HEK293T (cell line): ENCODE data around the gene GREM1.

Experiments used
- CTCF ChIA-PET: fragments of 350-600 bp; formaldehyde crosslinking; extraction: SDS; loops from one replicate; lab custom pipeline; 2021; ENCODE audit warnings: antibody characterized with exemption, inconsistent platforms; lab: Yijun Ruan, JAX
- POLR2A ChIA-PET: fragments of 350-600 bp; formaldehyde crosslinking; extraction: SDS; loops from one replicate; lab custom pipeline; 2020; ENCODE audit warnings: antibody characterized with exemption, inconsistent platforms; lab: Yijun Ruan, JAX
- DNase-seq: peaks from one replicate; pipeline ENCODE4 v3.0.0; 2012; ENCODE audit warnings: mixed read lengths; ENCODE audit errors: extremely low spot score
- ARNT ChIP-seq: fragments of 450-650 bp; IDR thresholded peaks from 2 replicates; pipeline ENCODE4 v1.6.1; 2017; ENCODE audit warnings: mild to moderate bottlenecking
- BHLHE40 ChIP-seq: fragments of 450-650 bp; IDR thresholded peaks from 2 replicates; pipeline ENCODE4 v1.6.1; 2016; ENCODE audit warnings: mild to moderate bottlenecking, moderate library complexity, borderline replicate concordance
- CTBP1 ChIP-seq: fragments of 450-650 bp; IDR thresholded peaks from 2 replicates; pipeline ENCODE4 v1.6.1; 2016; ENCODE audit warnings: borderline replicate concordance
- ELF4 ChIP-seq: fragments of 450-650 bp; IDR thresholded peaks from 2 replicates; pipeline ENCODE4 v1.6.1; 2017; ENCODE audit warnings: antibody characterized with exemption
- FOXA1 ChIP-seq: fragments of 450-650 bp; IDR thresholded peaks from 2 replicates; pipeline ENCODE4 v1.6.1; 2016; ENCODE audit warnings: mild to moderate bottlenecking
- FOXK2 ChIP-seq: fragments of 450-650 bp; IDR thresholded peaks from 2 replicates; pipeline ENCODE4 v1.6.1; 2016; ENCODE audit warnings: mild to moderate bottlenecking
- FOXM1 ChIP-seq: fragments of 450-650 bp; IDR thresholded peaks from 2 replicates; pipeline ENCODE4 v1.6.1; 2017; ENCODE audit warnings: mild to moderate bottlenecking, borderline replicate concordance
- HDGF ChIP-seq: fragments of 450-650 bp; IDR thresholded peaks from 2 replicates; pipeline ENCODE4 v1.6.1; 2017; ENCODE audit warnings: antibody characterized with exemption, borderline replicate concordance
- L3MBTL2 ChIP-seq: fragments of 450-650 bp; conservative IDR thresholded peaks from 2 replicates; pipeline ENCODE4 v1.6.1; 2016; ENCODE audit warnings: mild to moderate bottlenecking
- LEF1 ChIP-seq: fragments of 450-650 bp; IDR thresholded peaks from 2 replicates; pipeline ENCODE4 v1.6.1; 2017; ENCODE audit warnings: mild to moderate bottlenecking, borderline replicate concordance
- NFRKB ChIP-seq: fragments of 450-650 bp; IDR thresholded peaks from 2 replicates; pipeline ENCODE4 v1.6.1; 2016; ENCODE audit warnings: mild to moderate bottlenecking, moderate library complexity
- SP1 ChIP-seq: fragments of 450-650 bp; IDR thresholded peaks from 2 replicates; pipeline ENCODE4 v1.6.1; 2017
- SUZ12 ChIP-seq: fragments of 450-650 bp; IDR thresholded peaks from 2 replicates; pipeline ENCODE4 v1.6.1; 2016; ENCODE audit warnings: mild to moderate bottlenecking
- TARDBP ChIP-seq: fragments of 450-650 bp; IDR thresholded peaks from 2 replicates; pipeline ENCODE4 v1.6.1; 2016
- ZNF384 ChIP-seq: fragments of 450-650 bp; IDR thresholded peaks from 2 replicates; pipeline ENCODE4 v1.6.1; 2016
- TF ChIP-seq, protein P1 (sequence below): fragments of 450-650 bp; IDR thresholded peaks from 2 replicates; pipeline ENCODE4 v1.6.1; 2016

The GREM1 gene

DNA sequence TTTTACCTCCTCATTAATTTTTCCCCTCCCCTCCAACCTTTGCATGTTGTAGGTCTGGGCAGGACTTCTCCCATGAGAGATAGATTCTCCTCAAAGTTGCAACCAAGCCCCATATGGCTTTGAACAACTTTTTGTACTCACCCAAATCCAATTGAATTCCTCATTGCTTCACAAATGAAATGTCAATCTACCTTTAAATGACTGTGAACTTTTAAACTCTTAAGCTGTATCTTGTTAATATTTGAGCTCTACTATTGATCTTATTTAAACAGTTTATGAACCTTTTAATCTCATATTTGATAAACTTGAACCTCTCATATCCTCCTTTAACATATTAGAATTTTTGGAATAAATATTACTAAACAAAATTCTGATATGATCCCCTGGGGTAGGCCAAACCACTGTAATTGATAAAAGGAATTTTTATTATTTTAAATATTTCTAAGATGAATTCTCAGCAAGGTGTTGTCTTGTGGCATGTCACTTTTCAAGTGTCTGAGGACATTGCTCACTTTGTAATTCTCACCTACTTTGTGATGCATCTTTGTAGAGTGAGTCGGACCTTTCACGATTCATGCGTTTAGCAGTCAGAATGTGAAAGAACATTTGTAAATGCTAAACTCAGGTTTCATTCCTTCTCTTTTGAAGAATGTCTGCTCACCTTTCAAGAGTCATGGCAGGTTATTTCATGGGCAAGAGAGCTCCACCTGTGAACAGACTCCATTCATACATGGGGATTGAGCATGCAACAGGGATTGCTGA is 23.4 kb upstream of the GREM1 start:
- DNase-seq, result no peak
- ChIA-PET POLR2A (no interaction called here), CTCF (no interaction called here)
- TF ChIP-seq FOXA1, result no peak
- TF ChIP-seq LEF1, result no peak
- TF ChIP-seq SUZ12, result no peak

DNA sequence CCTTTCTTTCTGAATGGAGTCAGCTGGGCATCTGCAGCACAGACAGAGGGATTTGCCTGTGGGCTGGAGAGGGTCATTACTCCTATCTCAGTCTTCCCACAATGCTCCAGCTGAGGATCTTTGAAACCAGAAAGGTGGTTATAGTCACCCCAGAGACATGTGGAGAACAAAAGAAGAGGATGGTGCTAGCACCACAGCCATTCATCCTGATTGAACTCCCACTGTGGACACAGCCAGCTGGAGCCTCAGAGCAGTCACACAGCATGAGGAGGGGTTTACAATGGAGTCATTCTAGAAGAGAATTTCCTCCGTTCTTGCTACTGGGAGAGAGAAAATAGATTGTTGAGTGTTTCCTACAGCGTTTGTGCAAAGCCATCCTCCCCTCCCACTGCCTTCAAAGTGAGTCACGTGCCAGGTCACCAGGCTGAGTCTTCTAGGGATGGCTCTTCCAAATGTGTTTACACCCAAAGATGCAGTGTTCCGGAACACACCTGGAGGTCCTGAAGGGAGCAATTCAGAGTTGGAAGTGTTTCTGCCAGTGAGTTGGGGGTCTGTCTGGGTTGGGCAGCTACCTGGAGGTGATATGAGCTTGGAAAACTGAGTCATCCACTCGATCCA is 18.9 kb upstream of the GREM1 start:
- no peak for DNase-seq
- TF ChIP-seq FOXM1, result no peak
- no peak for TF ChIP-seq SP1
- TF ChIP-seq ARNT, result no peak
- TF ChIP-seq, protein P1, sequence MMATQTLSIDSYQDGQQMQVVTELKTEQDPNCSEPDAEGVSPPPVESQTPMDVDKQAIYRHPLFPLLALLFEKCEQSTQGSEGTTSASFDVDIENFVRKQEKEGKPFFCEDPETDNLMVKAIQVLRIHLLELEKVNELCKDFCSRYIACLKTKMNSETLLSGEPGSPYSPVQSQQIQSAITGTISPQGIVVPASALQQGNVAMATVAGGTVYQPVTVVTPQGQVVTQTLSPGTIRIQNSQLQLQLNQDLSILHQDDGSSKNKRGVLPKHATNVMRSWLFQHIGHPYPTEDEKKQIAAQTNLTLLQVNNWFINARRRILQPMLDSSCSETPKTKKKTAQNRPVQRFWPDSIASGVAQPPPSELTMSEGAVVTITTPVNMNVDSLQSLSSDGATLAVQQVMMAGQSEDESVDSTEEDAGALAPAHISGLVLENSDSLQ, result no peak
- POLR2A ChIA-PET, result no interaction called here
- CTCF ChIA-PET, result no interaction called here

DNA sequence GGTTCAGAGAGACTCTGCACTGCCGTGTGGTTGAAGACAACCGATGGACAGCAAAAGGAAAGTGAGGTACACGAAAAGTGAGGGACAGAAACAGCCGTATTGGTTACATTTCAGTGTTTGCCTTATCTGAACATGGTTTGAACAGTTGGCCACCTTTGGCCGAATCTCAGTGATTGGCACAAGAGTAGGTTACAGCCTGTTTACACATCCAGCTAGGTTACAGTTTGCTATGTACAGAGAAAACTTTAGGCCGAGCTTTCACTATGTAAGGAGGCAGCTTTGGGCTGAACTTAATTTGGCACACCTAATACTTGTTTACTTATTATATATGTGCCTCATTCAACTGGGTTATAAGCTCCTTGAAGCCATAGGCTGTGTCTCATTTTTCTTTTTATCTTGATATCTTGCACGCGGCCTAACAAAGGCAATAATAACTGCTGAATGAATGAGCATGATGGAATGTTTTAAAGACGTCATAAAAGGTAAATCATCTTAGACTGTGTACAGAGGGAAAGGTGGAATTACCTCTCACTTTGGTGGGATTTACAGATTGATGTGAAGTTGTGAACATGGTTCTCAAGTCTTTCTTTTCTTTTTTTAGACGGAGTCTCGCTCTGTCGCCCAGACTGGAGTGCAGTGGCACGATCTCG is 17.2 kb upstream of the GREM1 start:
- DNase-seq, result no peak
- CTCF ChIA-PET, result no interaction called here
- POLR2A ChIA-PET, result no interaction called here
- TF ChIP-seq ARNT (no peak), ZNF384 (no peak)

DNA sequence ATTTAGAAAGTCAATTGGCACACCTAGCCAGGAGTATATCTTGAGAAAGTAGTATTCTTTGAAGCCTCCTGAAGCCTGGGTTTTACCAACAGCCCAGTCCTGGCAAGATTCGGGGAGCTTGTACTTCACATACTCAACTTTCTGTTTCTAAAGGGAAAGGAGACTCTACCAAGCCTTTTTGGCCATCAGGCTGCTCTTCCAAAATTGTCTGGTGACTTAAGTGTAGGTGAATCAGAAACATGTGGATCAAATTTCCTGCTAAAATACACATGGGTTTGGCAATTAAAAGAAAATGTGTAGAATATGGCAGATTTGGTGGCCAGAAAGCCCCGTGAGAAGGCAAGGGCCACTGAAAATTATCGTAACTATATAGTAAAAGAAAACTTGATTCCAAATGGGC is 15.9 kb upstream of the GREM1 start:
- ChIA-PET CTCF (no interaction called here), POLR2A (no interaction called here)
- no peak for TF ChIP-seq BHLHE40
- no peak for TF ChIP-seq L3MBTL2
- no peak for TF ChIP-seq LEF1
- TF ChIP-seq FOXM1, result no peak
- TF ChIP-seq, protein P1, result no peak
- TF ChIP-seq CTBP1, result no peak
- no peak for TF ChIP-seq FOXA1
- TF ChIP-seq TARDBP, result no peak
- TF ChIP-seq NFRKB, result no peak
- TF ChIP-seq HDGF, result no peak
- no peak for TF ChIP-seq SUZ12
- TF ChIP-seq ELF4, result no peak
- no peak for DNase-seq

DNA sequence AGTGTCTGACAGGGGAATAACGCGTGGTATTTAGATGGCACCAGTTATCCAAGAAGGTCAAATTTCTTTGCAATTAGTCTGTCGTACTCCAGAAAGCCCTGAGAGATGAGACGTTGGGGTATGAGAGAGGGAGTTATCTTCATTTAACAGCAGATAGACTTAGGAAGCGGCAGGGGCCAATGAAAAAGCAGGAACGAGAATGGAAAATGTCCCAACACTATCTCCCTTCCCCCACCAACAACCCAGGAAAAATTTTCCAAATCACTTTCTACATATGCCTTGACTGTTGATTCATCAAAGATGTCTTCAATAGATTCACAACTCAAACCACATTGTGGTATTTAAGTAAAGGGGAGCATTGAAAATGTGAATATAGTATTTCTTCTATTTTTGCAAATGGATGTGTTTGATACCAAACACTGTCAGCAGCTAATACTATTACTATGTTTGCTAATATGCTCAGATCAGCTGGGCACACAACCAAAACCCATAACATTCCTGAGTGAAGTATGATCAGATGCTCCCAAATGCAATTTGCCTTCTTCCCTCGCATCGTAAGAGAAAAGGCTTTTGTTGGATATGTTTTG is 13.3 kb upstream of the GREM1 start:
- CTCF ChIA-PET, result interaction anchor here (0.6 kb wide), 1 partner anchor 452 kb away, joined by 3 read pairs; no protein-coding TSS in a partner anchor
- POLR2A ChIA-PET, result no interaction called here
- no peak for DNase-seq
- TF ChIP-seq FOXA1, result no peak
- TF ChIP-seq L3MBTL2, result no peak
- TF ChIP-seq SP1, result no peak
- TF ChIP-seq ARNT, result no peak
- no peak for TF ChIP-seq LEF1
- no peak for TF ChIP-seq HDGF
- TF ChIP-seq FOXM1, result no peak
- TF ChIP-seq BHLHE40, result no peak
- no peak for TF ChIP-seq NFRKB
- TF ChIP-seq, protein P1, result no peak
- no peak for TF ChIP-seq TARDBP
- no peak for TF ChIP-seq ZNF384
- TF ChIP-seq SUZ12, result no peak
- TF ChIP-seq FOXK2, result no peak
- TF ChIP-seq ELF4, result no peak
- no peak for TF ChIP-seq CTBP1

DNA sequence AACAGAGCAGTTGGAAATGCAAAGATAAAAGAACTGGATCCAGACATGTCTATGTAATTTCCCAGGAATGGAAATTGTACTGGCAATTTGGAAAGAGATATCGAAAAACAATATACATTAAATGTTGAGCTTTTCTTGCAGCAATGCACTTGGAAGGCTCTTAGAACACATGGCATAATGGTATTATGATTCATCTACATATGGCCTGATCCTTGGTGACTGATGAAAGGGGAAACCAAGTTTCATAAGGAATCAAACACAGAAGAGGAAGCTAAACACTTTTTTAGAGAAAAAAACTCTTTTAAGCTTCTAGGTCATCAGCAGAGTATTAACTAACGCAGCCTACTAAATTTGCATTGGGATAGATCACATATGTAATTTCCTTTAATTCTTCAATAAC is 12.4 kb upstream of the GREM1 start:
- ChIA-PET POLR2A (interaction anchor here (1.4 kb wide), 1 partner anchor 114 kb away, joined by 4 read pairs; no protein-coding TSS in a partner anchor), CTCF (no interaction called here)
- no peak for DNase-seq
- TF ChIP-seq ZNF384 (no peak), ARNT (no peak), LEF1 (no peak), BHLHE40 (no peak), ELF4 (no peak), FOXK2 (no peak), TARDBP (no peak), SP1 (no peak)
